ENCODE data around the gene PTPRM. TPM values are rescaled to one million over a fixed set of nuclear protein-coding genes. Genes with fewer than 3 reads are reported as not detected.
A peak's percentile ranks its signal among the peaks of the same experiment; 100 is the strongest.

Gene PTPRM
- total and polyA plus RNA-seq, 2 of the 4 experiments (the other 2 are of a cell fraction), result 28.3 to 51.2 TPM

- no peak for DNase-seq
- ATAC-seq (ENCODE audit: low read depth), result no peak
- Histone ChIP-seq H3K18ac (ENCODE audit: low read depth, low read length) (no peak overlapping the region), H3K4me1 (ENCODE audit: control insufficient read depth, insufficient read depth, low read length) (peaks cover 10% of the 10 kb centered on the region), H3K79me1 (ENCODE audit: low read depth in 1 of 2, low read length in 2 of 2) (no peaks in the 10 kb centered on the region), H3K4me3 (ENCODE audit: insufficient read depth, low read depth, low read length) (no peak overlapping the region), H3K9me3 (ENCODE audit: control insufficient read depth, insufficient read depth, low read length) (no peaks in the 10 kb centered on the region), H3K27me3 (ENCODE audit: control insufficient read depth, insufficient read depth, low read length) (no peaks in the 10 kb centered on the region), H3K23ac (ENCODE audit: low read depth, low read length) (no peak overlapping the region), H4K91ac (ENCODE audit: insufficient read depth, low read depth, low read length) (peak overlapping the region; percentile 24; the same call in 1 of the 2 replicates), H3K14ac (replicated peaks; ENCODE audit: low read depth, low read length) (0 out of 2 replicates have a peak overlapping the region, but pooled peaks have one; percentile 40), H3K4ac (ENCODE audit: low read depth, low read length) (no peak overlapping the region), H2BK5ac (ENCODE audit: low read depth, low read length, poor library complexity, severe bottlenecking) (no peak overlapping the region), H3K36me3 (ENCODE audit: control insufficient read depth, insufficient read depth, low read length) (no peaks in the 10 kb centered on the region), H2BK20ac (ENCODE audit: low read depth, low read length) (no peak overlapping the region), H2AFZ (replicated peaks; ENCODE audit: low read length, poor library complexity) (peak overlapping the region; percentile 21), H3K9ac (ENCODE audit: low read depth, low read length) (no peak overlapping the region), H3K56ac (ENCODE audit: extremely low read depth, insufficient read depth, low read length) (no peak overlapping the region), H3K4me2 (ENCODE audit: low read depth, low read length) (no peak overlapping the region), H2AK9ac (replicated peaks; ENCODE audit: low read depth, low read length, poor library complexity) (no peak overlapping the region), H3K9me1 (ENCODE audit: insufficient read depth, low read length) (peaks cover 17% of the 10 kb centered on the region), H2BK120ac (ENCODE audit: low read depth, low read length) (no peak overlapping the region), H3K27ac (ENCODE audit: insufficient read depth, low read length) (no peak overlapping the region), H4K5ac (ENCODE audit: low read depth, low read length) (no peak overlapping the region), H4K8ac (ENCODE audit: low read depth in 2 of 2, low read length in 2 of 2) (no peak overlapping the region), H2BK15ac (ENCODE audit: low read depth, low read length) (no peak overlapping the region; the same call in 2 of the 3 replicates), H4K20me1 (ENCODE audit: insufficient read depth, low read length) (no peaks in the 10 kb centered on the region), H2AK5ac (ENCODE audit: low read depth, low read length) (no peak overlapping the region)
- ChIA-PET POLR2A (ENCODE audit: unreplicated experiment) (interaction anchor here (0.6 kb wide), 1 partner anchor 16 kb away, joined by 4 read pairs; no protein-coding TSS in a partner anchor), CTCF (interaction anchor here (0.9 kb wide), 1 partner anchor 15 kb away, joined by 3 read pairs; no protein-coding TSS in a partner anchor)
- no CpG with 5 or more reads among the region's 4 CpGs for WGBS, 2 experiments (ENCODE audit: extremely low coverage in 2 of 2, insufficient read length in 1 of 2)
- BruUV-seq (replicated peaks), result no TSS peak
- TF ChIP-seq ELK1 (IDR thresholded peaks at IDR 0.05; ENCODE audit: borderline replicate concordance, low read depth, low read length) (no peak), MXI1 (IDR thresholded peaks at IDR 0.05; ENCODE audit: borderline replicate concordance, low read depth, low read length) (no peak), USF2 (IDR thresholded peaks at IDR 0.05; ENCODE audit: low read depth, low read length) (no peak), FOS (IDR thresholded peaks at IDR 0.05; ENCODE audit: low read depth, low read length) (no peak), RFX5 (IDR thresholded peaks at IDR 0.05; ENCODE audit: low read depth, low read length) (no peak), RAD21 (IDR thresholded peaks at IDR 0.05; ENCODE audit: low read length) (no peak), POLR2A (IDR thresholded peaks at IDR 0.05; ENCODE audit: low read depth, low read length) (no peak), MAFK (IDR thresholded peaks at IDR 0.05; ENCODE audit: low read depth, low read length) (no peak), SMC3 (IDR thresholded peaks at IDR 0.05; ENCODE audit: low read depth, low read length) (no peak), CEBPB (IDR thresholded peaks at IDR 0.05; ENCODE audit: low read depth, low read length) (no peak), BHLHE40 (IDR thresholded peaks at IDR 0.05; ENCODE audit: low read depth, low read length) (no peak), CTCF (conservative IDR thresholded peaks at IDR 0.05; ENCODE audit: low read depth, low read length) (no peak), MAZ (IDR thresholded peaks at IDR 0.05; ENCODE audit: borderline replicate concordance, low read depth, low read length) (no peak), RCOR1 (IDR thresholded peaks at IDR 0.05; ENCODE audit: insufficient replicate concordance, low read length) (no peak), NFE2L2 (IDR thresholded peaks at IDR 0.05; ENCODE audit: low read depth, low read length) (no peak), CHD1 (IDR thresholded peaks at IDR 0.05; ENCODE audit: low read depth, low read length) (no peak)
- in situ Hi-C loops (cut with MboI; ENCODE audit: low sequenced_read_pairs) (no loop called here), dilution Hi-C loops (cut with HindIII; ENCODE audit: low sequenced_read_pairs, unreplicated experiment) (no loop called here), intact Hi-C loops (cut with micrococcal nuclease) (no loop called here)
Measured at GRCh38 chr18:8339210-8339609, 772.1 kb downstream of the PTPRM start.
